Measurements from ENCODE around the gene YBEY.
"Not testable (repeated sequence)": the region's sequence is repeated elsewhere in the genome, so short reads cannot be mapped to it uniquely, and the experiment has no call there.

Gene YBEY

DNA sequence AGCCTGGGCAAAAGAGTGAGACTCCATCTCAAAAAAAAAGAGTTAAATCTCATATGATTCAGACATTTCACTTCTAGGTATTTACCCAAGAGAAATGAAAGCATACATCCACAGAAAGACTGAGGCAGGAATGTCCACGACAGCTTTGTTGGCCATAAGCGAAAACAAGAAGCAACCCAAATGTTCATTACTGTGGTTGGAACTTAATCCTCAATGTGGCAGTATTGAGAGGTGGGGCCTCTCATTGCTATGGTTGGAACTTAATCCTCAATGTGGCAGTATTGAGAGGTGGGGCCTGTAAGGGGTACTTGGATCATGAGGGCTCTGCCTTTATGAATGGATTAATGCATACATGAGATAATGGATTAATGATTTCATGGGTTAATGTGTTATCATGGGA is 22.3 kb downstream of the YBEY start:
- DNase-seq = no peak

DNA sequence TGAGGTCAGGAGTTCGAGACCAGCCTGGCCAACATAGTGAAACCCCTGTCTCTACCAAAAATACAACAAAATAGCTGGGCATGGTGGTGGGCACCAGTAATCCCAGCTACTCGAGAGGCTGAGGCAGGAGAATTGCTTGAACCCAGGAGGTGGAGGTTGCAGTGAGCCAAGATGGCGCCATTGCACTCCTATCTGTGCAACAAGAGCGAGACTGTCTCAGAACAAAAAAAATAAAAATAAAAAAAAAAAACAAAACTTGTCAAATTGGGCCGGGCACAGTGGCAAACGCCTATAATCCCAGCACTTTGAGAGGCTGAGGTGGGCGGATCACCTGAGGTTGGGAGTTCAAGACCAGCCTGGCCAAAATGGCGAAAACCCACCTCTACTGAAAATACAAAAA is 24.1 kb downstream of the YBEY start:
- DNase-seq = not testable (repeated sequence)

GRCh38 chr21:46311568-46311967 is 25.4 kb downstream of the YBEY start:
- no peak for DNase-seq

GRCh38 chr21:46312949-46313348 is 26.8 kb downstream of the YBEY start:
- no peak for DNase-seq

GRCh38 chr21:46314441-46315020 is 28.4 kb downstream of the YBEY start:
- no peak for DNase-seq

DNA sequence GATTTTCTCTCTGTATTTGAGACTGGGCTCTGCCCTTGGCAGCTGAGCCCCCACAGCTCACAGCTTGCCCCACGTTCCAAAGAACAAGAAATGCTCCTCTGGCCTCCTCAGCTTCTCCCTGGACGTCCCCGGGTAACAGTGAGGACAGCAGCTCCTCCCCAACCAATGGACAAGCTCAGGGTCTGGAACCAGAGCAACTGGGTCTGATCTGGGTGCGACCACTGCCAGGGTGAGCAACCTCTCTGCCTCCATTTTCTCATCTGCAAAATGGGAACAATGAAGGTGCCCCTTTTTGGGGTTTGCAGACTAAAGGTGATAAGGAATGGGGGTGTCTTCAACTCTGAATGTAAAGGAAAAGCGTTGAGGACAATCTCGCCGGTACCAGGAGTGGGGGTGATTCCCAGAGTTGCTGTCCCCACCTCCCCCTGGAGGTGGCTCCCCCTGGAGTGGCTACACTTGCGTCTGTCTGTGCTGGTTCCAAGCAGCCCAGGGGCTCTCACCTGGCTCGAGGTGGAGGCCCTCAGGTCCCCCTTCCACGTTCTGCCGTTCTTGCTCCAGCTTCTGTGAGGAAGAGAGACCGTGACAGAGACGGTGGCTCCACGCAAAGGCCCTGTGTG is 30.7 kb downstream of the YBEY start:
- DNase-seq = no peak

DNA sequence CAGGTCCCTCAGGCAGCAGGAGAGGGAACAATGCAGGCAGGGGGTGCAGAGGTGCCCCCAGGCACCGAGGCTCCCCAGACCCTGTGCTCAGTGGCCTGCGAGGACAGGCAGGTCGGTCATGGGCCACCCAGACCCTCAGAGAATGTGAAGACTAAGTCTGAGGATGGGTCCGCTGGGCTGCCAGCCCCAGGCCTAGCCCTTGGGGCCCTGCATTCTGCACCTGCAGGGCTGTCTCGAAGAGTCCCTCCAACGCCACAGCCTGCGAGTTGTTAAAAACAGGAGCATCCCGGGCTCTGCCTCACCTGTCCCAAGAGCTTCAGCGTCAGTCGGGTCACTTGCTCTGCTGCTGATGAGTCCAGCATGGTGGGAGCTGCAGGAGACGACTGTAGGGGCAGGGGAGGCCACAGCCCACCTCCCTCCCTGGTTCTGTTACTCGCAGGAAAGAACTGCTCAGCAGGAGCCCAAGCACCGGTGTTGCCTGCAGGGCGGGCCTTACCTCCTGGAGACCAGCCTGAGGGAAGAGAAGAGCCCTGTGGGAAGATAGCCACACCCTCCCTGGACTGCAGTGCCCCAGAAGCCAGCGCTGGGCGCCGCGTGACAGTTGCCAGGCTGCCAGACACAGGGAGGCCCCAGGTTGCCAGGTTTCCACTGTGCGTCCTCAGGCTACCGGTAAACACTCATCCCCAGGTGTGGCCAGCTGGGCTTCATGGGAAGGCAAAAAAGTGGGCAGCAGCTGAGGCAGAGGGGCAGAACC is 31.7 kb downstream of the YBEY start:
- peak; percentile 55 for DNase-seq

GRCh38 chr21:46318464-46318845 is 32.3 kb downstream of the YBEY start:
- DNase-seq = no peak

- no peak for DNase-seq
These were observed 33.0 kb downstream of the YBEY start for GRCh38 chr21:46319186-46319585.

DNA sequence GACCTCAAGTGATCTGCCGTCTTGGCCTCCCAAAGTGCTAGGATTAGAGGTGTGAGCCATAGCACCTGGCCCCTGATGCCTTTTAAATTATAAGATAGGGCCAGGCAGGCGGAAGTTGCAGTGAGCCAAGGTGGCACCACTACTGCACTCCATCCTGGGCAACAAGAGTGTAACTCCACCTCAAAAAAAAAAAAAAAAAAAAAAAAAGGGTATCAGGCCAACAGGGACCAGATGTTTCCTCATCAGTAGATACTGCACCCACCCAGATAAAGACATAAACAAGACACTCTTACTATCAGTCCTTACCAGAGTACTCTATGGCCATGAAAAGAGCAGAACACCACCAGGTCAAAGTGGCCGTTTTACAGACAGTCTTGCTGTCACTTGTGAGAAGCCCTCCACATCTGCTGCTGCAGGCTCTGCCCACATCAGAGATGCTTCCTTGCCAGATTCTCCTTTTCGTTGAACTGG is 34.2 kb downstream of the YBEY start:
- DNase-seq = no peak

DNA sequence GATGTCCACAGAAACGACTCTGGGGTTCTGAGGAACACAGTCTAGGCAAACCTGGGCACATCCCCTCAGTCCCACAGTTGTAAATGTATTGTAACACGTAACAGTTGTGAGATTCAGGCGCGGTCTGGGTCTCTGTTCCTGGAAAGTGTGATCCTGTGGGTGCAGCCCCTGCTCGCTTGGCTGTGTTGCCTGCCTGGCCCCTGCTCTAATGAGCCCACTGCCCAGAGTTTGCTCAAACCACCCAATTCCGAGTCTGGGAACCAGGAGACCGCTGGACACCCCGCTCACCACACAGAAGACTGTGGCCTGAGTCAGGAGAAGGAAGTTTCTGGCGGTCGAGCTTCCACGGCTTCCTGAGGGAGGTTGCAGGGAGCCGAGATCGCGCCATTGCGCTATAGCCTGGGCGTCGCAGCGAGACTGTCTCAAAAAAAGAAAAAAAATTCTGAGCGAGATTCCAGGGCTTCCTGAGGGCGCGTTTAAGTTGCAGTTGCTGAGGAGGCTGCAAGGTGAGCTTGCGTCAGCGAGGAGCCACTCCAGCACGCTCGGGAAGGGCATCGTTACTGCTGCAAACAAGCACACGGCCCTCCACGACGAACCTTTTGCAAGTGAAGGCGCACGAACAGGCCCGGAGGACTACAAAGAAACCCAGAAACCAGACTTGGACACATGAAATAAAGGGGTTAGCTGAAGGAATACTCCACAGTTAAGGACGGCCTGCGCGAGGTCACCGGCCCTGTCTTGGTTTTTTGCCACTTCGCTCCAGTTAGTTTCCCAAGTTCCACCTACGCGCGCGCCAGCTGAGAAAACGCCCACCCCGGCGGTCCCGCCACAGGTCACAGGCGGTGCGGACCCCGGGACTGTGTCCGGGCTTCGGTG is 36.4 kb downstream of the YBEY start:
- DNase-seq = no peak

DNA sequence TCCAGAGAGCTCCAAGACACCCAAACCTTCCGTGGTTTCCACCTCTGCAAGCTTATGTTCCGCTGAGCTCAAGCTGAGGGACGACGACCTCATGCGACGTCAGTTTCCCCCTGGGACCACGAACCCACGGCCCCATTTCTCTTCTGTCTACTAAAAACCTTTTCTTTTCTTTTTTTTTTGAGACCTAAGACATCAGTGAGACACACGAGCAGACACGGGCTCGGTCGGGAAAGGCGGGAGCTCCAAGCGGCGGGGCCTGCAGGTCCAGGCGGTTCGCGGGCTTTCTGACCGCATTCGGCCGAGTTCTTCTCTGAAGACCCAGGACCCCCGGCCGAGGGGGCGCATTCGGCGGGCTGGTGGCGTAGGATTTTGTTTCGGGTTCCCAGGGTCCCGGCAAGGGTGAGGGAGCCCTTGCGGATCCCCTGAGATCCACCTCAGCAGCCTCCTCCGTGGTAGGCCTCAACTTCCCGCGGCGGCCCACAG is 37.1 kb downstream of the YBEY start:
- DNase-seq = no peak

GRCh38 chr21:46323710-46324389 is 37.7 kb downstream of the YBEY start, which contains the start of the genes C21orf58 and PCNT:
Gene C21orf58, minus strand, starts transcription at chr21:46323870. Its CDS starts 1,132 bp downstream, at chr21:46322738.
Gene PCNT, plus strand, starts transcription at chr21:46324156. Its CDS starts 73 bp downstream, at chr21:46324229.
- peak; percentile 82 for DNase-seq

DNA sequence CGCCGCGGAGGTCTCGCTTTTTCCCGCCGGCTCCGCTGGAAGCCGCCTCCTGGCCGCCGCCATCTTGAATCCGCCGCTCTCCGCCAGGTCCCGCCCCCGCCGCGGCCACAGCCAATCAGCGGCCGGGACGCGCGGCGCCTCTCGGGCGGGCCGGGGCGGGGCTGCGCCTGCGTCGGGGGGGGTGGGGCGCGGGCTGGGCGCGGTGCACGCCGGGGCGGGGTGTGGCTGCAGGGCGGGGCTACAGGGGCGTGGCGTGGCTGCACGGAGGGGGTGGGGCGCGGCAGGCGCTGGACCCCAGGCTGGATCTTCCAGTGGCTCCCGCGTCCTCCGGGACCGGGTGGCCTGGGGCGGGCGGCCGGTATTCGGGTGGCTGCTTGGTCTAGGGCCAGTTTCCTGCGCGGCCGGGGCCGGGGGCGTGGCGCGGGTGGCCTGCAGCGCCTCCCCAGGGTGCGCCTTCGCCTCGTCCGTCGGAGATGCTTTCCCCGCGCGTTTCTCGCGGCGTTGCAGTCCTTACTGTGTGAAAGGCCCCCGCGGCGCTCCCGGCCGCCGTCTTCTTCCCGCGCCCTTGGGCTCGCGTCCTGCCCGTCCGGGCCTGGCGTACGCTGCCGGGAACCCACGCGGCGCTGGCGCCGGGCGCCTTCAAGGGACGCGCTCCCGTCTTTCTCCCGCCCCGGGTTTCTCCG is 38.4 kb downstream of the YBEY start:
- DNase-seq = no peak

- no peak for DNase-seq
These were observed 39.2 kb downstream of the YBEY start for GRCh38 chr21:46325073-46325912.

DNA sequence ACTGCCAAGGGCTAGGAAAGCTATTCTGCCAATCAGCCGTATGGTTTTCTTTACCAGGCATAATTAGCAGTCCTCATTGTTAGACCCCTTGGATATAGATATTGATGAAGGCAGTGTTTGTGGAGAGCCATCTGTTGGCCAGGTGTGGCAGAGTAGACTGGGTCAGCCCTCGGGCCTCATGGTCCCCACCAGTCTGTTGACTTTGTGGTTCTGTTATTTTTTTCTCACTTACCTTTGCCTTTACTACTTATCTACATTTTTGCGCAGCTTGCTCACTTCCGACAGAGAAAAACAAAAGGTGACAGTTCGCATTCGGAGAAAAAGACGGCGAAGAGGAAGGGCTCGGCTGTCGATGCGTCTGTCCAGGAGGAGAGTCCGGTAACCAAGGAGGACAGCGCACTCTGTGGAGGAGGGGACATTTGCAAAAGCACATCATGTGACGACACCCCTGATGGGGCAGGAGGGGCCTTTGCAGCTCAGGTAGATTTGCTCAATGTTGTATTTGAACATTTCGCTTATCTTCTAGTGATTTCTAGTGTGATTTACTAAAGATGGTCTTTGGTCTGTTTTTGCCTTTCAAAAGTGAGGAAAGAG is 40.1 kb downstream of the YBEY start:
- DNase-seq = no peak

DNA sequence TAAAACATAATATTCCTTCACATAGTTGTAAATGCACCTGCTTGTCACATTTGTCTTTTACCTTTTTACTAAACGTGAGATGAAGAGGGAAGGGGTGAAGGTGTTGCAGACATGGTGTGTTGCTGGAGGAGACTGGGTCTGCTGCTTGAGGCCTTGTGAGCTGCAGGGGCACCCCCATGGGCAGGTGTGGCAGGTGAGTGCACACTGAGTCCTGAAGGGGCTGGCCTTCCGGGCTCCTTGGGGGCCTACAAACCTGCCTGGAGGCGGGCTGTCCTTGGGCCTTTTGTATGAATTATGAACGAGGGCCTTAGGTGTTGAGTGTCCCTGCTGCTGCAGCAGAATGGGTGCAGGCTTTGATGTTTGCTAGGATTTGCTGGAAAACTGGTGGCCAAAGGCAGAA is 41.6 kb downstream of the YBEY start:
- no peak for DNase-seq

DNA sequence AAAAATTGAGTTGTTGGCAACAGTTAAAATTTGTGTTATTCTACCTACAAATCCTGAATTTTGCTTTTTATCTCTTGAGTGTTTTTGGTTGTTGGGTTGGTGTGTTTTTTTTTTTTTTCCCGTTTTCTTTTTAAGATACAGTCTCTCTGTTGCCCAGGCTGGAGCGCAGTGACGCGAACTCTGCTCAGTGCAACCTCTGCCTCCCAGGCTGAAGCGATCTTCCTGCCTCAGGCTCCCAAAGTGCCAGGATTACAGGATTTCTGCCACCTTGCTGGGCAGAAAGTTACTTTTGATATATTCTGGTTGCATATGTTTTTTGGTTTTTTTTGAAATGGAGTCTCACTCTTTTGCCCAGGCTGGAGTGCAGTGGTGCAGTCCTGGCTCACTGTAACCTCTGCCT is 42.0 kb downstream of the YBEY start:
- DNase-seq = no peak

DNA sequence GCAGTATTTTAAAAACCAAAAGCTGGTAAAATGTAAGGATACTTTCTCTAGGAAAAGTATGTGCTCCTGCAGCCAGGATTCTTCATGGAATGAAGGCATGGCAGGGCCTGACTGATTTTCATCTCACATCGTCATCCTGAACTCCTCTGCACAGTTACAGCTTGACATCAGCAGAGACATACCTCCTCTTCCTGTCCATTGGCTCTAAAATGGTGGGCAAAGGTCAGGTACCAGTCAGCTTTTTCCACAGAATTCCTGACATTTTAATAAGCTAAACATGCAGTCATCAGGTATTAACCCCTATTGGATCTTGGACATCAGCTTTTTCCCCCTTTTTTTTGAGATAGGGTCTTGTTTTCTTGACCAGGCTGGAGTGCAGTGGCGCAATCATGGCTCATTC is 43.7 kb downstream of the YBEY start:
- no peak for DNase-seq

All from NCI-H187 treated with DMSO at 0.1 percent for 48 hours (cell line).